ENCODE results near the gene CNN1.

CNN1 gene

GRCh38 chr19:11534538-11534937 lies 4.1 kb upstream of the CNN1 start:
- DNase-seq (ENCODE audit: low read depth in 2 of 2): no peak

GRCh38 chr19:11534948-11535347 lies 3.7 kb upstream of the CNN1 start:
- no peak for DNase-seq (ENCODE audit: low read depth in 2 of 2)

GRCh38 chr19:11535792-11536595 lies 2.7 kb upstream of the CNN1 start:
- peak; percentile 65 to 67 for DNase-seq (ENCODE audit: low read depth in 2 of 2)

GRCh38 chr19:11539495-11540365 lies 1.1 kb downstream of the CNN1 start:
- DNase-seq (ENCODE audit: low read depth in 2 of 2): no peak

- no peak for DNase-seq (ENCODE audit: low read depth in 2 of 2)
Measured at GRCh38 chr19:11540645-11541044, 2.0 kb downstream of the CNN1 start.

GRCh38 chr19:11541238-11541637 lies 2.6 kb downstream of the CNN1 start:
- no peak for DNase-seq (ENCODE audit: low read depth in 2 of 2)

- no peak for DNase-seq (ENCODE audit: low read depth in 2 of 2)
Measured at GRCh38 chr19:11547929-11548700, 9.5 kb downstream of the CNN1 start.

- no peak for DNase-seq (ENCODE audit: low read depth in 2 of 2)
Measured at GRCh38 chr19:11549386-11549953, 10.8 kb downstream of the CNN1 start.

GRCh38 chr19:11550265-11550664 lies 11.6 kb downstream of the CNN1 start:
- DNase-seq (ENCODE audit: low read depth in 2 of 2): no peak

- DNase-seq (ENCODE audit: low read depth in 2 of 2): no peak
Measured at GRCh38 chr19:11551603-11552235, 13.1 kb downstream of the CNN1 start.

- DNase-seq (ENCODE audit: low read depth in 2 of 2): no peak
Measured at GRCh38 chr19:11552666-11553372, 14.2 kb downstream of the CNN1 start.

- no peak for DNase-seq (ENCODE audit: low read depth in 2 of 2)
Measured at GRCh38 chr19:11554160-11554559, 15.5 kb downstream of the CNN1 start.

GRCh38 chr19:11555246-11555645 lies 16.6 kb downstream of the CNN1 start:
- DNase-seq (ENCODE audit: low read depth in 2 of 2): no peak

GRCh38 chr19:11556634-11557420 lies 18.2 kb downstream of the CNN1 start:
- DNase-seq (ENCODE audit: low read depth in 2 of 2): no peak

- peak; percentile 92 to 94 for DNase-seq (ENCODE audit: low read depth in 2 of 2)
Measured at GRCh38 chr19:11558881-11559828, 20.5 kb downstream of the CNN1 start, which contains the start of gene ELOF1. Gene ELOF1 (minus strand): TSS chr19:11559230. CDS start chr19:11554347, 4,883 bp downstream.

GRCh38 chr19:11560404-11561051 lies 21.9 kb downstream of the CNN1 start:
- peak in 1 of 2 donors; percentile 46 for DNase-seq (ENCODE audit: low read depth in 2 of 2)

GRCh38 chr19:11563532-11563931 lies 24.9 kb downstream of the CNN1 start:
- no peak for DNase-seq (ENCODE audit: low read depth in 2 of 2)

Measured in stimulated activated CD8-positive, alpha-beta memory T cell treated with anti-CD3 and anti-CD28 coated beads, Interleukin-15, amount 100 ng/mL, for 4 hours (primary cell).